ENCODE data around the gene XRCC5.

The XRCC5 gene

DNA sequence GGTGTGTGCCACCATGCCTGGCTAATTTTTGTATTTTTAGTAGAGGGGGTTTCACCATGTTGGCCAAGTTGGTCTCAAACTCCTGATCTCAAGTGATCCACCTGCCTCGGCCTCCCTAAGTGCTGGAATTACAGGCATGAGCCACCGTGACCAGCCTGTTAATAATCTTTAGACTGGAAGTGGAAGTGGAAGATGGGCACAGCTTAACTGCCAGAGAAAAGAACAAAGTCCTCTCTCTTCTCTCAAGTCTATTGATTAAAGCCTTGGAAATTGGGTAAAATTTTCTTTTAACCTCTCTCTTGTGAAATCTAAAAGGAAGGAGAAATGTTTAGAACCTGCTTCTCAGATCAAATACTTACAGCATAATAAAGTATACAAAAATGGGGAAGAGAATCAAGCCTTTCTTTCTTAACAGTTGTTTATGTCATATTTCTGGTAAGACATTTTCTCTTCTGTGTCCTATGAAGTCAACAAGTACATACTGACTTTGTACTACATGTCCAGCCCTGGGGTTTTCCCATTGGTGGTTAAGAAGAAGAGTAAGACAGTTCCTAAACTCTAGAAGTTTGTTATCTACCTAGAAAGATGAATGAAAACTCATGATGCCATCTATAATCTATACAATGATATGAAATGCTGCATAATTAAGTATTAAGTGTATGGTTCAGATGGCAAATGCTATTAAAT is 22.8 kb upstream of the XRCC5 start:
- DNase-seq: no peak

DNA sequence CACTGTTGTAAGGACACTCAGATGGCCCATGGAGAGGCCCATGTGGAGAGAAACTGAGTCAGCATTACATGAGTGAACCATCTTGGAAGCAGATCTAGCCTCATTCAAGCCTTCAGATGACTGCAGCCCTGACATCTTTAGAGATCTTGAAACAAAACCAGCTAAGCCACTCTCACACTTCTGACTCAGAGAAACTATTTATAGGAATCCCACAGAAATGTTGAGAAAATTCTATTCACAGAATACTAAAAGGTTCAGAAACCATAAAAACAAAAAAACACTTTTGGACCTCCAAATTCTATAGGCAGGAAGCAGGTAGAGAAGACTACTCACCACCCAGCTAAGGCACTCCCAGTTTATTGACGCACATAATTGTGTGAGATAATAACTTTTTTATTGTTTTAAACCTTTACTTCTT is 18.8 kb upstream of the XRCC5 start:
- DNase-seq: no peak

DNA sequence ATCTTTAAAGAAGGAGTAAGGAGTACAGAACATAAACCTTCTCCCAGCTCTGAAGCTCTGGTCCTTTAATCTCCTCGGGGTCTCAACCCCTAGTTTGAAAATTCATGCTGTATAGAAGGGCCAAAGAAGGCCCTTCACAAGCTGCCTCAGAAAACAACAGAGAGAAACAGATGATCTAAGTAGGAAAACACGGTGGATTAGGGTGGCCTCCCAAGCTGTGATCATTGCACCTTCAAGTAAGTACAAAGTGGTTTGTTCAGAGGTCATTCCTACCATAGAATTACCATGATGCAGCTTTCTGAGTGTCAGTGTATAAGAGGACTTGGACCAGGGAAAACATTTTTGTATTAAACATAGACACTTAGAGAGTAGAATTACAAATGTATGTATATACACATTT is 16.5 kb upstream of the XRCC5 start:
- no peak for DNase-seq

DNA sequence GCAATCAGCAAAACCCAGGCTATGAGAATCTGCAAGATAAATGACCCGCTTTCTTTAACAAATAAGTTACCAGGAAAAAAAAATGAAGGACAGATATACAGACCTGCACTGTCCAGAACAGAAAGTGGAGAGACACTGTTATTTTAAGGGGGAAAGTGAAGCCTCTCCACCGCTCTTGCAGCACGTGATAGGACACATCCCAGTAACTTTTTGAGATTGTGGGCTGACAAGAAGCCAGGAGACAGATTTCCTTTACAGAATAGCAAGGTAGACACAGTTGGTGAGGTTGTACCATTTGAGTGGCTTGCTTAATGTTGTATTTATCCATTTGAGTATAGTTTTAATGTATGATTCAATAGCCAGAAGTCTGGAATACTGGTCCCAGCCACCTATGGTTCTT is 14.4 kb upstream of the XRCC5 start:
- no peak for DNase-seq

DNA sequence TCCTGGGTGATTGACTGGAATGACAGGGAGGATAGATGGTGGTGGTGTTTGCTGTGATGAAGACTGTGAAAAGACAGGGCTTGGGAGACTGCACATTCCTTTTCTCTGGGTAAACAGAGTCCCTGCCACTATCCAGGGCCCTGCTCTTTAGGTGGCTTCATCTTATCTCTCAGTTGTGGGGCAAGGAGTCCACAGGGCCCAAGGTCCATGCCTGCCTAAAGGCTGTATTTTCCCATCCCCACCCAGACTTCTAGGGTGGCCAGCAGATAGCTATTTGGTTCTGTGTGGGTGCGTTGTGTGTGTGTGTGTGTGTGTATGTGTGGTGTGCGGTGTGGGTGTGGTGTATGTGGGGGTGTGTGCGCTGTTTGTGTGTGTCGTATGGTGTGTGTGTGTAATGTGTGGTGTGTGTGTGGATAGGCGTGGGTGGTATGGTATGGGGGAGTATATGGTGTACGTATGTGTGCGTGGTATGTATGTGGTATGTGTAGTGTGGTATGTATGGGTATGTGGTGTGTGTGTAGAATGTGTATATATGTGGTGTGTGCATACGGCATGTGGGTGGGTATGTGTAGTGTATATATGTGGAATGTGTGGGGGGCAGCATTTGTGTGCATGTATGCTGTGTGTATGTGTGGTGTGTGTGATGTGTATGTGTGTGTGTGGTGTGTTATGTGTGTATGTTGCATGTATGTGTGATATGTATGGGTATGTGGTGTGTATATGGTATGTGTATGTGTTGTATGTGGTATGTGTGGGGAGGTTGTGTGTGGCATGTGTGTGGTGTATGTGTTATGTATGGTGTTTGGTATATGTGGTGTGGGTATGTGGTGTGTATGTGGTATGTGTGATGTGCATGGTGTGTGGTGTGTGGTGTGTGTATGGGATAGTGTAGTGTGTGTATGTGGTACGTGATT is 10.5 kb upstream of the XRCC5 start:
- no peak for DNase-seq

DNA sequence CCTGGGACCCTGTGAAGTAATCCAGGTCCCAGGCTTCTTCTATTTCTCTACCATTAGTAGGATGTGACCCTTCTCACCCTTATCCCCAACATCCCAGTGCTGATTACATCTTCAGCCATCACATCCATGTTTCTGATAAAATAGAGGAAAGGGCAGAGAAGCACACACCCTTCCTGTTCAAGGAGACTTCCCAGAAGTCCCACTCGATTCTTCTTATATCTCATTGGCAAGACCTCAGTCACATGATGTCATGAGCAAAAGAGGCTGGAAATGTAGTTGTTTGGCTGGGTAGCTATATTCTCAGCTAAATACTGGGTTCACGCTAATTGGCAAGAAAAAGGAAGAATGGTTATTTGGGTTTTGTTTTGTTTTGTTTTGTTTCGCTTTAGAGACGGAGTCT is 8.0 kb upstream of the XRCC5 start:
- no peak for DNase-seq

DNA sequence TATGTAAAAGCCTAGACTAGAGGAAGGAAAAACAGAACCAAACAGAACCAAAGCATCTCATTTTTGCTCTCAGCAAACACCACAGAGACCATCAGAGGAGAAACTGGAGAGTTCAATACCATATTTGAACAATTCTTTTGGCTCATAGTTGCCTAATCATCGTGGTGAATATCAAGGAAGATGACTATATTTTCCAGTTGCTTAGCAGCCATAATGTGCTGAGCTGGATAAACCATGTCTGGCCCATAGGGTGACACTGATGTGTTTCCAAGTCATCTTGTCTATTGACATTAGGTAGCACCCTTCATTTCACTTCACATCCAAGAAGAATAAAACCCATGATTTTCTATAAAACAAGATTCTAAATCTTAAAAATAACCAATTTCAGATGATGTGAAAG is 5.9 kb upstream of the XRCC5 start:
- no peak for DNase-seq

DNA sequence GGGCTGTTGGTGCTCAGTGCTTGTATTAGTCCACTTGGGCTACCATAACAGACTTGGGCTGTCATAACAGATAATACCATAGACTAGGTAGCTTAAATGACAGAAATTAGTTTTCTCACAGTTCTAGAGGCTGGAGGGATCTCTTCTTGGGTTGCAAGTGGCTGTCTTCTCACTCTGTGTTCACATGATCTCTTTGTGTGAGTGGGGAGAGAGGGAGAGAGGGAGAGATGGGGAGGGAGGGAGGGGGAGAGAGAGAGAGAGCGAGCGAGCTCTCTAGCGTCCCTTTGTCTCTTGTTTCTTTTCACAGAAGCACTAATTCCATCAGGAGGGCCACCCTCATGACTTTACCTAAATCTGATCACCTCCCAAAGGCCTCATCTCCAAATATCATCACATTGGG is 4.5 kb upstream of the XRCC5 start:
- DNase-seq: no peak

DNA sequence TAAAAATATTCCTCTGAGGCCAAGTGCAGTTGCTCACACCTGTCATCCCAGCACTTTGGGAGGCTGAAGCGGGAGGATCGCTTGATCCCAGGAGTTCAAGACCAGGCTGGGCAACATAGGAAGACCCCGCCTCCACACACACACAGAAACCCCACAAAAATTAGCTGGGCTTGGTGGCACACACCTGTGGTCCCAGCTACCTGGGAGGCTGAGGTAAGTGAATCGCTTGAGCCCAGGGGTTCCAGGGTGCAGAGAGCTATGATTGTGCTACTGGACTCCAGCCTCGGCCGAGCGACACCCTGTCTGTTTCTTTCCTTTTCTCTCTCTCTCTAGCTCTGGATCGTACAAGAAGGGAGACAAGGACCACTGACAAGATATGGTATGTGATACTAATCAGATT is 1.8 kb upstream of the XRCC5 start:
- DNase-seq: no peak

DNA sequence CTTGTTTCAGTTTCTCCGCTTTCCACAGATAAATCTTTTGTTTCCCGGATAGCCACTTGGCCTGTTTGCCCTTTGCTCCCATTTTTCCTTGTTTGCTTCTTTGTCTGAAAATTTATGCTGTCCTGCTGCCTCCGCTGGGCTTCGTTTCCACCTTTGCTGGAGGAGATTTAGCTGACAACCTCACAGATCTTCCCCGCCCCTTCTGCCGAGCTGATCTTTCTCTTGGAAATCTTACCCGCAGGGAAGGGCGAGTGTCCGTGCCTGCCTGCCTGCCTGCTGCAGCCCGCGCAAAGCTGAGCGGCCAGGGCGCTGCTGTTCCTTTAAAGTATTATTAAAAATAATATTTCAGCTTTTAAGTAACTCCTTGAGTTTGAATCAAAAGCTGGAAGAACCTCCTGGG is 1.4 kb upstream of the XRCC5 start:
- no peak for DNase-seq

DNA sequence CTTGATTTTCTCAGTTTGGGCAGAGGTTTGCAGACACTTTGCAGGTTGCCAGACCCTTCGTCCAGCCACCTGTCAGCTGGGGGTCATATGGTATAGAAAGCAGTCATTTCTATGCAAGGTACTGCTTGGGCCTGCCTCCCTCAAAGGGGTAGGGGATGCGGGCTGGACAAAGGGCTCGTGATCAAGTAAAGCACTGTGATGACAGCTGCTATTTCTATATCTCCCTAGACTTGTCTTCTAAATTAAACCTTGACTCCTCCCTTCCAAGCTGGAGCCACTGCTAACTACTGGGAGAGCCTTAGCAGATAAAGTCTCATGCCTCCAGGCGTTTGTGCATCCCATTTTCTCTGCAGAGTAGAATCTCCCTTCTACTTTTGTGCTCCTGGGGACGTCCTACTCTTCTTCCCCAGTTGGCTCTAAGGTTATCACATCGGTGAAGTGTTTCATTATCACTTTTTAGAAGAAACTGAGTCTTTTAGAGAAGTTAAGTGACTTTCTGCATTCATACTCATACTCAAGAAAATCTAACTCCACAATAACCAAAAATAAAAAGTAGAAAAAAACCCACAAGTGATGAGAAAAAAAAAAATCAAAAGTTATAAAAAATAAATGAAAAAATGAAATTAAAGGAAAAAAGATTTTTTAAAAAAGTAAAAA is 710 bp upstream of the XRCC5 start:
- no peak for DNase-seq

DNA sequence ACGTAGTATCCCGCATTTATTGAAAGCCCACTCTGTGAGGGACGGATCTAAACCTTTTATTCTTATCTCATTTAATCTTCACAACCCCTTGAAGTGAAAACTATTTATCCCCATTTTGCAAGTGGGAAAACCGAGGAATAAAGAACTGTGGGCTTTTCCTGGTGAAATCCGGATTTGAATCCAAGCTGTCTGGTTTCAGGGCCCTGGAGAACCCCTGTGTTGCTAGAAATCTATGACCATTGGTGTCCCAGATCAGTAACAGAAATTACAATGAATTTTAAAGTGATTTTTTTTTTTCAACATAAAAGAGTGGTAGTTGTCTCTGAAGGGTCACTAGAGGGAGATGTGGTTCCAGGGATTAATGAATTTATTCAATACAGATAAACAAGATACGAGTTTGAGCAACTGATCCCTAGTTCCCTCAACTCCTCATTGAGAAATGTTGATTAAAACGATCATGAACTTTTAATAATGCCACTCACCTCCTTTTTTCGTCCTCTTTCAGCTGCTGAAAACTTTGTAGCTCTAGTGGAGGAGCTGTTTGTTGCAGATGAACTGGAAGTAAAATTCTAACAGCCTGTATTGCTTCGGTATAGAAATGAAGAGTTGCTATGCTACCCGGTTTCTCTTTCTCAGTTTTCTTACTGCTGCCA is 940 bp downstream of the XRCC5 start:
- no peak for DNase-seq

DNA sequence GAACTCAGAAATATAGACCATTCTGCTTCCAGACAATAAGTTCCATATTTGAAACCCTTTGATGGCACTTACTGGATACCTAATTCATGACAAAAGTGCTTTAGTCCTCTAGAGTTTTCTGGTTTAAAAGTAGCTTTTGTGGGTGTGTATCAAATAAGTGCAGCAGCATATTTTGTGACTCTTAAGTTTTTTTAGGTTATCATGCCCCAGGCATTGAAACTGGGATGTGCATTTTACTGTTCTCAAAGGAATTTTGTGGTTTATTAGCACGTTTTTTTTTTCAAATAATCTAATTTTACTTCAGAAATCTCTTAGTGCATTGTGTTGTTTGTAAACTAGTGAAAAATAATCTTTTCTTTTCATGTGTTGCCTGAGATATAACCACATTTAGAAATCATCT is 1.5 kb downstream of the XRCC5 start:
- no peak for DNase-seq

DNA sequence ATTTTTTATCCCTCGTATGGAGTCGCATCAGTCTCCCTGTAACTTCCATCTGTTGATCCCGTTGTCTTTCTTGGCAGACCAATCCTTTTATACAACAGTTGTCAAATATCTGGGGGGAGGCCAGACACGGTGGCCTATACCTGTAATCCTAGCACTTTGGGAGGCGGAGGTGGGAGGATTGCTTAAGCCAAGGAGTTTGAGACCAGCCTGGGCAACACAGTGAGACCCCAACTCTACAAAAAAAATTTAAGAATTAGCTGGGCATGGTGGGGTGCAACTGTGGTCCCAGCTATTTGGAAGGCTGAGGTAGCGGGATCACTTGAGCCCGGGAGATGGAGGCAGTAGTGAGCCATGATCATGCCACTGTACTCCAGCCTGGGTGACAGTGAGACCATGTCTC is 2.0 kb downstream of the XRCC5 start:
- no peak for DNase-seq

DNA sequence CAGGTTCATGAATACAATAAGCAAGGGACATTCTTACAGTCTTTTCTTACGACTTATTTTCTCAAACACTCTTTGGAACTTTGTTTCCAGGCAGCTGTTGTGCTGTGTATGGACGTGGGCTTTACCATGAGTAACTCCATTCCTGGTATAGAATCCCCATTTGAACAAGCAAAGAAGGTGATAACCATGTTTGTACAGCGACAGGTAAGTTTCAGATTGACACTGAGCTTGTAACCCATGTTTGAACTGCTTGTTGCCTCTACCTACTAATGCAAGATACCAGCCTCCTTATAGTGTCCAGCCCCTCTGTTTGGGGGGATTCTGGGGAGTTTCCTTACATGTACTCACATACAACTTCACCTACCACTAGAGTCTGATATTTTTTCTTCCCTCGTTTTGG is 3.8 kb downstream of the XRCC5 start:
- no peak for DNase-seq

DNA sequence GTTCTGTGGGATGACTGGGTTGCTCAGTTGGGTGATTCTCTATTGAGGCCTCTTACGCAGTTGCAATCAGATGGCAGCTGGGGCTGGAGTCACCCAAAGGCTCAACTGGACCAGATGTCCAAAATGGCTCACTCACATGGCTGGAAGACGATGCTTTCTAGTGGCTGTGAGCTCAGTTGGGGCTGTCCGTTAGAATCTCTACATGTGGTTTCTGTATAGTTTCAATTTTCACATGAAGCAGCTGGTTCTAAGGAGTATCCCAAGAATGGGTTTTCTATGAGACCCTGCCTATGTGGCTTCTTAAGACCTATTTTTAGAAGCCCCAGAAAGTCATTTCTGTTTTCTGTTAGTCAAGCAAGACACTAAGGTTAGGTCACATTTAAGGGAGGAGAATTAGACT is 4.4 kb downstream of the XRCC5 start:
- DNase-seq: no peak

DNA sequence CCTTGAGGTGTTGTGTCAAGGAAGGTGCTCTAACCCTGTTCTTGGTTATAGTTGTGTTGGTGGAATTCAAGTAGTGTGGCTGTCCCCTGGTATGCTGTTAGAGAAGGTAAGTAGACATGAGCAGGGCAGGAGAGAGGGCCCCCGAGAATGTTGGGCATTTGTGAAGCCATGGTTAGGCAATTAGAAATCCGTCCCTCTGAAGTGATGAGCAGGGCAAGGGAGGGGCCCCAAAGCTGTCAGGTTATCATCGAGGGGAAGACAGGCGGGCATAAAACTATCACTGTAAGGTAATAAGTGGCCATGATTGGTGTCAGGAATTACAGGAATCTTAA is 5.2 kb downstream of the XRCC5 start:
- DNase-seq: no peak

DNA sequence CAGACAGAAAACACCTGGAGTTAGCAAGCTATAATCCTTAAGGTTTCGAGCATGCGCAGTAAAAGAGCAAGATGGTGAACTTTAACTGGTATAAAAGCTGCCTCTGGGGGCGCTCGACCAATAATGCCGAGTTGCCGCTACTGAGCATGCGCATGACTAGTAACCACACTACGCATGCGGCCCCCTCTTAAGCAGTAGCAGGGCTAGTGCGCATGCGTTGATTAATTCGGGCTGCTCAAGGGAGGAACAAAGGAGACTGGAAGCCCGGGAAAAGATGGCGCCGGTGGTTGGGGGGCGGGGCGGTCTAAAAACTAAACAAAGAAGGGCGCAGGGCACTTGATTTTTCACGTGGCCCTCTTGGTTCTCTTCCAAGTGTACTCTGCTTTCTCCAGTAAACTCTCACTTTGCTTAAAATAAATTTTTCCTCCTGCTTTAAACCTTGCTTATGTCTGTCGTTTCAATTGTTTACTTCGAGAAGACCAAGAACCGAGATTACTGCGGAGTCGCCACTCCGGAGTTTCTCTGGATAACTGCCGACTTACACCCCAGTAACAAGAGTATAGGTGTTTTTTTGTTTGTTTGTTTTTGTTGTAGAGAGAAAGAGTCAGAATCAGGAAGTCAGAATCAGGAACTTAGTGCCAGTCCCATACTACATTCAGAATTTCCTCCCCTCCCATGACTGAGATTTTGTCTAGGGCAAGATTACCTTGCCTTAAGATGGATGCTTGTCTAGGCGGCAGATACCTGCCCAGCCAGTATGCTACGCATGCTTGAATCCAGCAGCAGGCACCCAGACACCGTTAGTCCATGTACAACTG is 5.8 kb downstream of the XRCC5 start:
- peak; percentile 96 to 98 for DNase-seq

DNA sequence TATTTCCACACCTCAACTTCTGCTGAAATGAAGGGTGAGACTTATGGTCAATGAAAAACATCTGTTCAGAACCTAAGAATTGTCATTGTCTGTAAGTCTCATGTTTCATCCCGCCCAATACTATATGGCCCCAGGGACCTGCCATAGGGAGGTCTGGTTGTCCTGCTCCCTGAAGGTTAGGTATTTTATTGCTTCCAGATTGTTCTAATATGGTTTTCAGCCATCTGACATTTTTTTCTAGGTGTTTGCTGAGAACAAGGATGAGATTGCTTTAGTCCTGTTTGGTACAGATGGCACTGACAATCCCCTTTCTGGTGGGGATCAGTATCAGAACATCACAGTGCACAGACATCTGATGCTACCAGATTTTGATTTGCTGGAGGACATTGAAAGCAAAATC is 7.3 kb downstream of the XRCC5 start:
- no peak for DNase-seq

DNA sequence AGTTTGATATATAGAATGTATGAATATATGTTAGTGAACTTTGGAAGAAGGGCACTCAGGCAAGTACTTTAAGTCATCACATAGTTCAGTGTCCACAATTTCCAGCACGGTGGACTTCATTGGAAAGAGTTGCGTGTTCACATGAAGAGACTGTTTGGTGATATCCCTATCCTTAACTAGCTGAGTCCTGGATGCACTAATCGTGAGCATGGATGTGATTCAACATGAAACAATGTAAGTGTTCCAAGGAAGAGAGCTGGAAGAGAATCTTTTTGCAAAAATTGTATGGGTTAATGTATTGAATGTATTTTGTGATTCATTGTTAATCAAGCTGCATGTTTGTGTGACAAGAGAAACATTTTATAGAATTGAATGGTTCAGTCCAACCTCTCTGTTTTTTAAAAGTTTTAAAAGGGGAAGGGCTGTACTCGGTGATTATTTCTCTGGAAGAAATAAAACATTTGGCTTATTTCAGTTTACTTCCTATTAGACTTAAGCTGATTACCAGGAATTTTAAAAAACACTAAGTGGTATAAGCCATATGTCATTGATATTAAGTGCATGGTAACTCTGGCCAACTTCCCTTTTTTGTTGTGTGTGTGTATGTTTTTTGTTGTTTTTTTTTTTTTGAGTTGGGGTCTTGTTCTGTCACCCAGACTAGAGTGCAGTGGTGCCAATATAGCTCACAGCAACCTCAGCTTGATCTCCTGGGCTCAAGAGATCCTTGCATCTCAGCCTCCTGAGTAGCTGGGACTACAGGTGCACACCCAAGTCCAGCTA is 8.6 kb downstream of the XRCC5 start:
- DNase-seq: no peak

DNA sequence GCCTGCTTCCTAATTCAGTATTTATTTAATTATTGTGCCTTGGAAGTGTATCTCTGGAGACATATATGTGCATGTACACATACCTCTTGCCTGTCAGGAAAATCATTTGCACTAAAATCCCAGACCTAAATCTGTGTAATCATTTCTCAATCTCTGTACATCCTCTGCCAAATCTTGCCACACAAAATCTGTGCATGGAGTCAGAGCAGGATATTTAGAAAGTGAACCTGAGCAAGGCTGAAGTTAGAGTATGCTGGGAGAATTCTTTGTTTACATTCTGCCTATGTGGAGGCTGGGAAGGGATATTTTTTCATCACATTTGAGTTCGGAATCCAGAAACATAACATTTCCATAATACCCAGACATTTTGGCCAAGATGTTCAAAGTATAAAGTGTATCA is 9.3 kb downstream of the XRCC5 start:
- no peak for DNase-seq

DNA sequence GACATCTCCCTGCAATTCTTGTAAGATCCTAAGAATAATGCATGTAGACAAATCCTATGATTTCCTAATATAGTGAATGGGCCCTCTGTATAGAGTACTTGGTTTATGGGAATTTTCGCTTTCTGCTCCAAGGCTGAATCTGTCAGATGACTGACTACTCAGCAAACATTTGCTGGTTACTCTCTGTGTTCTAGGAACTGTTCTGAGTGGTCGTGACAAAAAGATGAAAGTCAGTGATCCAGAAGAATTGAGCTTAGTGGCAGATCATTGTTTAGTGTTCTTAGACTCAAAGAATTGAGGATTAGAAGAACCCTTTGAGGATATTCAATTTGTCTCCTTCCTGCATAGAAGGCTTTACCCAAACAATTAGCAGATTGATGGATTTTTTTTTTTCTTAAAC is 10.0 kb downstream of the XRCC5 start:
- no peak for DNase-seq

All from SHP77 (cell line).